GM23248 (cell line): Measurements from ENCODE around the gene TMEM151B. TPM values are rescaled to one million over a fixed set of nuclear protein-coding genes. Genes with fewer than 3 reads are reported as not detected.

Experiments
- DNase-seq: peaks from one replicate; pipeline ENCODE4 v3.0.0-alpha.2; 2015
- H2AFZ ChIP-seq: fragments of 200-600 bp; sonication (generic); 2 replicates; pipeline ENCODE4 v1.6.1; 2016; ENCODE audit warnings: antibody characterized with exemption
- H3F3A ChIP-seq: fragments of 200-600 bp; sonication (generic); 2 replicates; pipeline ENCODE4 v1.6.1; 2016; ENCODE audit warnings: mild to moderate bottlenecking, antibody characterized with exemption, mixed run types; ENCODE audit not compliant: insufficient read depth
- H3K27ac ChIP-seq: fragments of 200-600 bp; sonication (generic); 2 replicates; pipeline ENCODE4 v1.5.1; 2016; ENCODE audit warnings: mild to moderate bottlenecking
- H3K27me3 ChIP-seq: fragments of 200-600 bp; sonication (generic); replicated peaks from 2 replicates; pipeline ENCODE4 v1.6.1; 2016; ENCODE audit warnings: mild to moderate bottlenecking; ENCODE audit not compliant: insufficient read depth
- H3K36me3 ChIP-seq: fragments of 200-600 bp; sonication (generic); 2 replicates; pipeline ENCODE4 v1.6.1; 2016; ENCODE audit warnings: low read depth, mild to moderate bottlenecking
- H3K4me1 ChIP-seq: fragments of 200-600 bp; sonication (generic); 2 replicates; pipeline ENCODE4 v1.6.1; 2016; ENCODE audit warnings: mild to moderate bottlenecking; ENCODE audit not compliant: insufficient read depth
- H3K4me2 ChIP-seq: fragments of 200-600 bp; sonication (generic); one replicate; pipeline ENCODE4 v1.6.1; 2016; ENCODE audit warnings: mild to moderate bottlenecking; ENCODE audit not compliant: unreplicated experiment
- H3K4me3 ChIP-seq: fragments of 200-600 bp; sonication (generic); 2 replicates; pipeline ENCODE4 v1.5.1; 2016; ENCODE audit warnings: mild to moderate bottlenecking
- H3K79me2 ChIP-seq: fragments of 200-600 bp; sonication (generic); 2 replicates; pipeline ENCODE4 v1.6.1; 2016; ENCODE audit warnings: mild to moderate bottlenecking; ENCODE audit not compliant: insufficient read depth
- H3K9ac ChIP-seq: fragments of 200-600 bp; sonication (generic); 2 replicates; pipeline ENCODE4 v1.6.1; 2016; ENCODE audit warnings: mild to moderate bottlenecking
- H3K9me2 ChIP-seq: fragments of 200-600 bp; sonication (generic); 2 replicates; pipeline ENCODE4 v1.6.1; 2016; ENCODE audit warnings: mixed run types, mild to moderate bottlenecking, moderate library complexity; ENCODE audit not compliant: insufficient read depth
- H3K9me3 ChIP-seq: fragments of 200-600 bp; sonication (generic); one replicate; pipeline ENCODE4 v1.6.1; 2017; ENCODE audit warnings: low read depth
- H4K20me1 ChIP-seq: fragments of 200-600 bp; sonication (generic); 2 replicates; pipeline ENCODE4 v1.6.0; 2016; ENCODE audit not compliant: insufficient read depth
- EZH2 ChIP-seq: fragments of 200-600 bp; sonication (generic); IDR thresholded peaks from 2 replicates; pipeline ENCODE4 v1.6.1; 2018; ENCODE audit warnings: antibody characterized with exemption, mild to moderate bottlenecking; ENCODE audit not compliant: insufficient read depth, poor library complexity, severe bottlenecking
- EZH2phosphoT487 ChIP-seq: fragments of 200-600 bp; sonication (generic); IDR thresholded peaks from 2 replicates; pipeline ENCODE4 v1.6.1; 2018; ENCODE audit warnings: antibody characterized with exemption, moderate library complexity, mild to moderate bottlenecking, low read depth; ENCODE audit not compliant: insufficient read depth
- WGBS, 2 experiments: methylation state at CpG; one replicate each; pipeline ENCODE4 v1.1.6; 2015 to 2017; ENCODE audit warnings: low lambda C conversion rate in 2 of 2, low coverage in 1 of 2; ENCODE audit errors: missing lambda C conversion rate in 2 of 2; 5-methylcytosine and 5-hydroxymethylcytosine counted together
- in situ Hi-C: fragments of 300-500 bp; cut with MboI; formaldehyde crosslinking; loops from 2 replicates; pipeline ENCODE4 v1.15.0; 2020
- polyA plus RNA-seq: library from polyadenylated mRNA; unstranded; fragments of >200 nt; fragmentation: Nextera tagmentation; extraction: Ambion mirVana; gene quantifications from 2 replicates; pipeline ENCODE4 v1.2.1, GENCODE V29; 2016
- total RNA-seq: library from RNA; depleted of rRNA; stranded (reverse); fragments of >200 nt; shearing (Covaris generic); gene quantifications from 2 replicates; pipeline ENCODE4 v1.2.3, GENCODE V29; 2014

TMEM151B gene
- total and polyA plus RNA-seq, 2 experiments from 2014 or later, result not detected

DNA sequence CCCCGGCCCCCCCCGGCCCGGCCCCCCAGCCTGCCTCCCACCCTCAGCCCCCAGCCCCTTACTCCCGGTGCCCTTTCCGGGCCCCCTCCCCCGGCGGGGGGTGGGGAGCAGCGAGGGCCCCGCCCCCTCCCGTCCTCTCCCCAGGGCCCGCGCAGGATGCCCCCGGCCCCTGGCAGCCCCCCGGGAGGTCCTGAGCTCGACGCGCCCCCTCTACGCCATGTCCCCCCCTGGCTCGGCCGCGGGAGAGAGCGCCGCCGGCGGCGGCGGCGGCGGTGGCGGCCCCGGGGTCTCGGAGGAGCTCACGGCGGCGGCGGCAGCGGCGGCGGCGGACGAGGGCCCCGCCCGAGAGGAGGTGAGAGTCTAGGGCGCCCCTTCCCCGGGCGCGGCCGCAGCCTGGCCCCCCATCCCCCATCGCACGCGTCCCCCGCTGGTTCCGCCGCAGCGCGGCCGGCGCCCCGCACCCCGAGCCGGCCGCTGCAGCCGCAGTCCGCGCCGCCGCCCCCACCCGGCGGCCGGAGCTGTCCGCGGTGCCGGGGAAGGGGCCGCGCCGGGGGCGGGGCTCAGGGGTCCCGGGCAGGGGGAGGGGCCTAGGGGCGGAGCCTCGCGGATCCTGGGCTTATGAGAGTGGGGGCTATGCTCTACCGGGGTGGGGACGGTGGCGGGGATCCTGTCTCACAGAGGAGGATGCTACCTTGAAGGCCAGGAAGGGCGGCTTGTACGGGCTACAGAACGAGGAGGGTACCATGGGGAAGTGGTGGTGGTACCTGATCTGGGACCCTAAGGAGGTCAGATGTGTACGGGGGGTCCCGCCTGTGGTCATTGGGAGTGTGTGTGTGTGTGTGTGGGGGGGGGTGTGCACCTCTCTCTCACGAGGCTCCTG is 516 bp downstream of the TMEM151B start:
- Histone ChIP-seq H3F3A (no peaks in the 10 kb centered on the region), H4K20me1 (no peaks in the 10 kb centered on the region), H3K9me3 (no peaks in the 10 kb centered on the region), H3K27ac (no peak overlapping the region), H3K9ac (no peak overlapping the region), H3K9me2 (no peaks in the 10 kb centered on the region), H3K4me1 (no peaks in the 10 kb centered on the region), H3K27me3 (peaks cover 38% of the 10 kb centered on the region), H3K4me2 (no peak overlapping the region), H3K79me2 (no peaks in the 10 kb centered on the region), H3K4me3 (no peak overlapping the region), H2AFZ (no peak overlapping the region), H3K36me3 (no peaks in the 10 kb centered on the region)
- 0 to 3% methylated on average over 4 to 58 of the region's 90 CpGs for WGBS, 2 experiments
- in situ Hi-C loops, result loop anchor here (5.0 kb wide), 1 partner anchor 67 kb away; no protein-coding TSS in a partner anchor
- TF ChIP-seq EZH2, result no peak
- TF ChIP-seq EZH2phosphoT487, result no peak
- no peak for DNase-seq

DNA sequence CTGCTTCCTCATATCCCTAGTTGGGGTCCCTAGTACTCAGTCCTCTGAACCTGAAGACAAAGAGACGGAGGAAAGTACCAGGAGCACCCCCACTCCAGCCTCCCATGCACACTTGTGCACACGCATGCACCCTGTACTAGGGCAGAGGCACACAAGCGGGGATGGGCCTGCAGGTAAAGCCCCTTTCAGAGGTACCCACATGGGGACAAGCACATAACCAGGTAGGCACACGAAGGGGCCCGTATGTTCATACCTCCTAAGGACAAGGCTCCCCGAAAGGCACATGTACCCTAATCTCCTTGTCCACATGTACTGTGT is 1.1 kb downstream of the TMEM151B start:
- no peaks in the 10 kb centered on the region for H3K4me1 ChIP-seq
- H3K9me2 ChIP-seq, result no peaks in the 10 kb centered on the region
- DNase-seq, result no peak
- 82 to 85% methylated on average over 5 to 6 of the region's 6 CpGs for WGBS, 2 experiments
- H3K27me3 ChIP-seq, result peaks cover 40% of the 10 kb centered on the region
- no peaks in the 10 kb centered on the region for H4K20me1 ChIP-seq
- TF ChIP-seq EZH2 (no peak), EZH2phosphoT487 (no peak)
- H3K9ac ChIP-seq, result no peak overlapping the region
- no peak overlapping the region for H3K27ac ChIP-seq
- no peaks in the 10 kb centered on the region for H3K36me3 ChIP-seq
- H3K9me3 ChIP-seq, result no peaks in the 10 kb centered on the region
- H3K4me3 ChIP-seq, result no peak overlapping the region
- no peaks in the 10 kb centered on the region for H3K79me2 ChIP-seq
- no peak overlapping the region for H3K4me2 ChIP-seq
- H2AFZ ChIP-seq, result no peak overlapping the region
- H3F3A ChIP-seq, result no peaks in the 10 kb centered on the region
- in situ Hi-C loops, result loop anchor here (5.0 kb wide), 1 partner anchor 66 kb away; no protein-coding TSS in a partner anchor

DNA sequence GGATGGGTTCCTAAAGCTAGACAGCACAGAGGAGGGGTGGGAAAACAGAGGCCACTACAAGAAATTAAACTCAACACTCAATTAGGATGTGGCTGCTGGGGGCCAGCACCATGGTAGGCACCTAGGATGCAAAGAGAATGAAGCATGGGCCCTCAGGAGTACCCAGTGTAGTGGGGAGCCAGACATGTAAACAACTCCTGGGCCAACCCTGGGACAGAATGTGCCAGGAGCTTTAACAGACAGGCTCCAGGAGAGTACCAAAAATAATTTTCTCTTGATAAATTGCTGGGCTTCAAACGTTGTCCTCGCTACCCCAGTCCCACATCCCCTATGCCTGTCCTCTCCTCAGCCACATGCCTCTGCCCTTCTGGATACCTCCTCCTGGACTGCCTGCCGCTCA is 1.7 kb downstream of the TMEM151B start:
- Histone ChIP-seq H3K9me3 (no peaks in the 10 kb centered on the region), H3K9ac (no peak overlapping the region), H3K36me3 (no peaks in the 10 kb centered on the region), H2AFZ (no peak overlapping the region), H3K4me2 (no peak overlapping the region), H3K4me1 (no peaks in the 10 kb centered on the region), H3F3A (no peaks in the 10 kb centered on the region), H3K27ac (no peak overlapping the region), H4K20me1 (no peaks in the 10 kb centered on the region), H3K4me3 (no peak overlapping the region), H3K79me2 (no peaks in the 10 kb centered on the region), H3K9me2 (no peaks in the 10 kb centered on the region), H3K27me3 (peaks cover 45% of the 10 kb centered on the region)
- no peak for DNase-seq
- 62 to 79% methylated on average over 3 of the region's 3 CpGs for WGBS, 2 experiments
- in situ Hi-C loops, result loop anchor here (5.0 kb wide), 1 partner anchor 65 kb away; no protein-coding TSS in a partner anchor
- TF ChIP-seq EZH2 (no peak), EZH2phosphoT487 (no peak)

DNA sequence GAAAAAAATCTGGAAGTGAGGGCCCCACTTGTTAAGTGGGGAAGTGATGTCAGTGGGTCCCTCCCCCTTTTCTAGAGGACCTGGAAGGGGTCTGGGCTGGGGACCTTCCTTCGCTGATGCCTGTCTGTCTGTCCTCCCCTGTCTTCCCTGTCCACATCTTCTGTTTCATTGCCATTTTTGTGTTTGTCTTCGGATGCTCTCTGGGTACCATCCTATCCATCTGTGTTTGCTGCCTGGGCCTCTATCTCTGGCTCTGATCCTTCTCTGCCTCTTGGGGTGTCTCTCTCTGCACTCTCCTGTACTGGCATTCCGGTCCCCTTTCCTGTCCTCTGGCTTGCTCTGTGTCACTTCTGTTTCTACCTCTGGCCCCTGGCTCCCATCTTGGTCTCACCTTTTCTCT is 2.3 kb downstream of the TMEM151B start:
- no peak overlapping the region for H3K27ac ChIP-seq
- H4K20me1 ChIP-seq, result no peaks in the 10 kb centered on the region

More for the DNA sequence above, 2.3 kb downstream of the TMEM151B start:
- H3K4me3 ChIP-seq, result no peak overlapping the region
- H3K4me2 ChIP-seq, result no peak overlapping the region
- no peak overlapping the region for H2AFZ ChIP-seq
- TF ChIP-seq EZH2phosphoT487 (no peak), EZH2 (no peak)
- H3F3A ChIP-seq, result no peaks in the 10 kb centered on the region
- H3K79me2 ChIP-seq, result no peaks in the 10 kb centered on the region
- H3K36me3 ChIP-seq, result no peaks in the 10 kb centered on the region
- H3K9me2 ChIP-seq, result no peaks in the 10 kb centered on the region
- no peak overlapping the region for H3K9ac ChIP-seq
- no peaks in the 10 kb centered on the region for H3K4me1 ChIP-seq
- no peaks in the 10 kb centered on the region for H3K9me3 ChIP-seq
- 73 to 88% methylated on average over 3 of the region's 3 CpGs for WGBS, 2 experiments
- DNase-seq, result no peak
- peaks cover 49% of the 10 kb centered on the region for H3K27me3 ChIP-seq
- in situ Hi-C loops, result loop anchor here (5.0 kb wide), 1 partner anchor 65 kb away; no protein-coding TSS in a partner anchor
